Spleen (tissue), 7 donors: Measurements from ENCODE around the gene SCARB1.

Experiments used
- POLR2A ChIP-seq, 3 donors: fragments of 450-650 bp; IDR thresholded peaks; one replicate each; pipeline ENCODE4 v1.5.1; 2017; ENCODE audit warnings: antibody characterized with exemption in 3 of 3, mild to moderate bottlenecking in 1 of 3
- POLR2AphosphoS5 ChIP-seq, 3 donors: sonication (generic); formaldehyde crosslinking; IDR thresholded peaks; one replicate each; pipeline ENCODE4 v1.5.1; 2017; ENCODE audit warnings: antibody characterized with exemption in 3 of 3
- TF ChIP-seq, protein P1 (sequence below), 11 experiments: fragments of 200-600 bp in 7 of 11; fragments of 450-650 bp in 4 of 11; sonication (generic) in 4 of 11; IDR thresholded peaks in 8 of 11; conservative IDR thresholded peaks in 3 of 11; 1 replicate in 7 of 11; 2 replicates in 4 of 11; pipeline versions ENCODE4 v1.4.0 to v1.8.0; 2016 to 2021; ENCODE audit warnings: antibody characterized with exemption in 11 of 11, inconsistent platforms in 4 of 11, mild to moderate bottlenecking in 1 of 11
- donor health status: DM: no; HTN: no; CAD: no; lungs with moderate emphysema.
- donor health status: DM: no; HTN: no; CAD: no.
- donor health status: DM: no; HTN: no; CAD: no.

DNA sequence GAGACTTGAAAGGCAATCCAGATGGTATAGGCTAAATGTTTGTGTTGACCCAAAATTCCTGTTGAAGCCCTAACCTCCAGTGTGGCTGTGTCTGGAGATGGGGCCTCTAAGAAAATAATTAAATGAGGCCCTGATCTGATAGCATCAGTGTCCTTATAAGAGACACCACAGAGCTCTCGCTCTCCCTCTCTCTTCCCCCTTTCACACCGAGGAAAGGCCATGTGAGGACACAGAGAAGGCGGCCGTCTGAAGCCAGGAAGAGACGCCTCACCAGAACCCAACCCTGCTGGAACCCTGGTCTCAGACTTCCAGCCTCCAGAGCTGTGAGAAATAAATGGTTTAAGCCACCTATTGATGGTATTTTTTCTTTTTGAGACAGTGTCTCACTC, 87.5 kb downstream of the SCARB1 start:
- TF ChIP-seq, protein P1, sequence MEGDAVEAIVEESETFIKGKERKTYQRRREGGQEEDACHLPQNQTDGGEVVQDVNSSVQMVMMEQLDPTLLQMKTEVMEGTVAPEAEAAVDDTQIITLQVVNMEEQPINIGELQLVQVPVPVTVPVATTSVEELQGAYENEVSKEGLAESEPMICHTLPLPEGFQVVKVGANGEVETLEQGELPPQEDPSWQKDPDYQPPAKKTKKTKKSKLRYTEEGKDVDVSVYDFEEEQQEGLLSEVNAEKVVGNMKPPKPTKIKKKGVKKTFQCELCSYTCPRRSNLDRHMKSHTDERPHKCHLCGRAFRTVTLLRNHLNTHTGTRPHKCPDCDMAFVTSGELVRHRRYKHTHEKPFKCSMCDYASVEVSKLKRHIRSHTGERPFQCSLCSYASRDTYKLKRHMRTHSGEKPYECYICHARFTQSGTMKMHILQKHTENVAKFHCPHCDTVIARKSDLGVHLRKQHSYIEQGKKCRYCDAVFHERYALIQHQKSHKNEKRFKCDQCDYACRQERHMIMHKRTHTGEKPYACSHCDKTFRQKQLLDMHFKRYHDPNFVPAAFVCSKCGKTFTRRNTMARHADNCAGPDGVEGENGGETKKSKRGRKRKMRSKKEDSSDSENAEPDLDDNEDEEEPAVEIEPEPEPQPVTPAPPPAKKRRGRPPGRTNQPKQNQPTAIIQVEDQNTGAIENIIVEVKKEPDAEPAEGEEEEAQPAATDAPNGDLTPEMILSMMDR (IDR thresholded peaks at IDR 0.05 in 8 of 11, conservative IDR thresholded peaks at IDR 0.05 in 3 of 11), result no peak
- no peak for TF ChIP-seq POLR2A (IDR thresholded peaks at IDR 0.05)
- no peak for TF ChIP-seq POLR2AphosphoS5 (IDR thresholded peaks at IDR 0.05)
